Ecto neural progenitor cell (in vitro differentiated cells): Measurements from ENCODE around the gene ELOVL7.
"Not testable (repeated sequence)": the region's sequence is repeated elsewhere in the genome, so short reads cannot be mapped to it uniquely, and the experiment has no call there.

Source experiments
- DNase-seq: peaks from one replicate; pipeline ENCODE4 v3.0.0-alpha.2; 2018; ENCODE audit warnings: low spot score

ELOVL7 gene

DNA sequence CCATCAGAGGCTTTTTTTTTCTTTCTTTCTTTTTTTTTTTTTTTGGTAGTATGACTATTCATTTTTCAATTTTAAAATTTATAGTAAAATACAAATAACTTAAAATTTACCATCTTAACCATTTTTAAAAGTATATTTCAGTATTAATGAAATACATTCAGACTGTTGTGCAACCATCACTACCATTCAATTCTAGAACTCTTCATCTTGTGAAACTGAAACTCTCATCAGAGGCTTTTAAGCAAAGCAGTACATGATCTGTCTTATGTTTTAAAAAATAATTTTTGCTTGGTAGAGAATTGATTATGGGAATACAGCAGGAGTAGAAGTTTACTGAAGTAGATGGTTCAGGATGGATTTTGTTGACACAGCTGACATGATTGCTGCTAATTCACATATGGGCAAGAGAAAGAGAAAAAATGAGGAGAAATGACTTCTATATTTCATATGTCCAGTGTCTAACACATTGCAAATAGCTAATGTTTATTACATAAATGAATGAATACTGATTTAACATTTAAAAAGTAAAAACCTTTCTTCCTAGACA lies 13.4 kb downstream of the ELOVL7 start:
- no peak for DNase-seq

- DNase-seq: no peak
These were observed 14.4 kb downstream of the ELOVL7 start for GRCh38 chr5:60829490-60830266.

GRCh38 chr5:60827201-60827600 lies 16.9 kb downstream of the ELOVL7 start:
- no peak for DNase-seq

DNA sequence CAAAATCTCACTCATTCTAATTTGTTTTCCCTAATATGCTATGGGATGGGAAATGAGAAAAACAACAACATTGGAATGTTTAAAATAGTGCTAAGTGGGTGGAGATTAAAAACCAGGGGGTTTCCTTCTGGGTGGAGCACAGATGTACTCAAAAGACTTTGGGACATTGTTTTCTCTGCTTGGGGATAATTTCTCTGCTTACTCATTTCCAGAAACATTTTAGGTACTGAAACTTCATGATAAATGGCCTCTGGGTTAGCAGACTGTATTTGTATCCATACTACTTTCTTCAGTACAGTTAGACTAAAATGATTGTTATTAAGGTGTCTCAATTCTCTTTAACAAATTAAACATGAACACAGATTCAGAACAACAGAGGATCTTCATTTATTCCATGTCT lies 17.4 kb downstream of the ELOVL7 start:
- no peak for DNase-seq

GRCh38 chr5:60823574-60823973 lies 20.5 kb downstream of the ELOVL7 start:
- no peak for DNase-seq

DNA sequence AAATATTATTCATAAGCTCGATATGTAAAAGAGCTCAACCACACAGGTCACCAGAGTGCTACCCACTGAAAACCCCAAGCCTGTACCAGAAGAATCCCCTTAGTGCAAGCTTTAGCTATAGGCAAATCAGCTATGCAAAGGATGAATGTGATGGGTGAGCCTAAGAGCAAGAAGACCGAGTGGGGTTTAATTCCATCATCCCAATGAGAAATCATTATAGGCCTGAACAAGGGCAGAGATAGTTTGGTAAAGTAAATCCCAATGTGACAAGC lies 21.8 kb downstream of the ELOVL7 start:
- no peak for DNase-seq

DNA sequence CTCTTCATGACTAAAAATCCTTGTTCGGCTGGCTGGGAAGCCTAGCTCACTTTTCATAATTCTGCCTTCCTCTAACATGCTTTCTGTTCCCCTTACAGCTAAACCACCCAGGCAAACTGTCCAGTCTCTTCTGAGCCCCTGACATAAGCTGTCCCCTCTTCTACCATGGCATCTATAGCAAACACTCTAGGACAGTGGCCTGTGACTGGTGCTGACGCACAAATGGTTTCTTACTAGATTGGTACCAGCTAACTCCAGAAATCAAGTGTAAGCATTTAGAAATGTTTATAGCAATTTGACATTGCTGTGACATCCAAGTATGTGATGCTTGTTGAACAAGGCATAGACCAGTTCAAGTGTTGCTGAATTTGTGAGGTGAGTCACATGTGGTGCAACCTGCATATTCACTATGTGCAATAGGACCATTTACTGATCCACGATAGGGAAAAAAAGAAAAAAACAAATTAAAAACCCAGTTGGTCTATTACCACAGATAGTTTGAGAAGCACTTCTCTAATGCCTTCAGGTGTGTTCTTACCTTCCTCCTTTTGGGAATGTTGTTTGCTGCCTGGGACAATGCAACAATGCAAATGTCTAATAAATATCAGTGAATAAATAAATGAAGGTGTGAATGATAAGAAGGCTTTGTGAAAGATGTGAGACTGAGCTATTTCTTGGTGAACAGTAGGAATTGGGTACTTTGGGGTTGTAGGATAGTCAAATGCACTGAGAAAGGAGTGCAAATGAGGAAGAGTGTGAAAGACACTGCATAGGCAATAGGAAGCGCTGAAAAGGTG lies 22.4 kb downstream of the ELOVL7 start:
- DNase-seq: no peak

- no peak for DNase-seq
These were observed 23.2 kb downstream of the ELOVL7 start for GRCh38 chr5:60820593-60821487.

- not testable (repeated sequence) for DNase-seq
These were observed 27.9 kb downstream of the ELOVL7 start for GRCh38 chr5:60816138-60816537.

DNA sequence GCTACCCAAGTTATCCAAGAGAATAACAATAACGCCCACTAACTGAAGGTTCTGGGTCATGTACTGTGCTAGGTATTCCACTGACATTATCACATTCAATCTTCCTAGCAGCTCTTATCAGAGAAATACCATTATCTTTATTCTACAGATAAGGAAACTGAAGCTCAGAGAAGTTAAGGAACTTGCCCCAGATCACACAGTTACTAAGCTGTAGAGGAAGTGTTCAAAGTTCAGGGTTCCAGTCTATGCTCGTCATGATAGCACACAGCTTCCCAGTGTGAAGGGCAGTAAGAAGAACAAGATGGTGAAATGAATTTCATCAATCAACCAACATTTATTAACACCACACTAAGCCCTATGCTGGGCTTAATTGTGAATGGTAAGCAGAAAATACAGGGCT lies 29.6 kb downstream of the ELOVL7 start:
- no peak for DNase-seq

DNA sequence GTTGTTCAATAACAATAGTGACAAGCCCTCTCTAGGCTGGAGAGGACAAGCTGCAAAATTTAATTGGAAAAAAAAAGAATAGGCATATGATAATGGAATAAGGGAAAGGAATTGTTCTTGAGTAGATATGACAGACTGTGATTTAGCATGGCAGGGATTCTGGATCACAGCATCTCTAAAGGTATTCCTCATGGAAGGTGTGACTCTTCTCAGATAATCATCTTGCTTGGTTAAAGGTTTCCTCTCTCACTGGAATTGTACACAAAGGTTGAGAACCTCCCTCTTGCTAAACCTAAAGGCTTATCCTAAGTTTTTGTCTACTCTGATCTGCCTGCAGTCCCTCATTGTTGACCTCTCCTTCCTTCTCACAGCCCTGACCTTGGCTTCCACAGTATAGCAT lies 31.6 kb downstream of the ELOVL7 start:
- DNase-seq: no peak

- DNase-seq: no peak
These were observed 33.0 kb downstream of the ELOVL7 start for GRCh38 chr5:60811105-60811504.

GRCh38 chr5:60810438-60811085 lies 33.5 kb downstream of the ELOVL7 start:
- DNase-seq: no peak

DNA sequence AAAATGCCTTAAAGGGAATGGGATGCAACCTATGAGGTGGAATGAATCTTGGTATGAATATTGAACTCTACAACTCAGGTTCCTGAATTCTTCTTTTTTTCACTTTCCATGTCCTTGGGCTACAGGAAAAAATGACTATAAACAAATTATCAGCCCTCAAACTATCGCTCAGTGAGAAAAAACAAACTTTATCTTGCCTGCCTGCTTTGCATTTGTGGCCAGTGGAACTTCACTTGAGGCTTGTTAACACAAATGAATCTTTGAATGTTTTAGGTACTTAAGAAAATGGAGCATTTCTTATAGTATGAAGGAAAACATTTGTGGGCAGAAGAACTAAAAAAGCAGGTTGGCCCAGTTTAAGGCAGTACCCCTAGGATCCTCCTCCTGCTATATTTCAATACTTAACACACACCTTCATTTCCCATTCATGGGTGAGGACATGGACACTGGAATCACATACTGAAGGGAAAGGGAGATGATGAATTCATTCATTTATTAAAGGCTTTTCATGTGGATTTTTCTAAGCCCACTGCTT lies 34.1 kb downstream of the ELOVL7 start:
- no peak for DNase-seq

GRCh38 chr5:60806591-60807243 lies 37.4 kb downstream of the ELOVL7 start:
- DNase-seq: no peak

GRCh38 chr5:60805463-60805862 lies 38.6 kb downstream of the ELOVL7 start:
- no peak for DNase-seq

DNA sequence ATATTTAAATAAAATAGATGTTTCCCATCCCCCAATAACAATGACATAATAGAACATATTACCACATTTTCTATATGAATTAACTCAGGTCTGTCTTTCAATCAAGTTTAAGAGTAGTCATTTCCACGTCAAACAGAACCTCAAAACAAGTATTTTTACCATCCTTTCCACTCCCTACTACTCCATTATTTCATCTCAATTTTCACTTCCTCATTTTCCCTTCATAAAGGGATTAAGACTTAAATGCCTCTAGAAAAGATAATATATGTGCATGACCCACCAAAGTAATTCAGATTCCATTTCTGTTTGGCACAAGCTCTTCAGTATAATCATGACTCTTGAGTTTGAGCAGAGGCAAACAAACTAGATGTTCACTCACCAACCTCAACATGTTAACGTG lies 40.4 kb downstream of the ELOVL7 start:
- no peak for DNase-seq

- no peak for DNase-seq
These were observed 41.1 kb downstream of the ELOVL7 start for GRCh38 chr5:60802986-60803385.

DNA sequence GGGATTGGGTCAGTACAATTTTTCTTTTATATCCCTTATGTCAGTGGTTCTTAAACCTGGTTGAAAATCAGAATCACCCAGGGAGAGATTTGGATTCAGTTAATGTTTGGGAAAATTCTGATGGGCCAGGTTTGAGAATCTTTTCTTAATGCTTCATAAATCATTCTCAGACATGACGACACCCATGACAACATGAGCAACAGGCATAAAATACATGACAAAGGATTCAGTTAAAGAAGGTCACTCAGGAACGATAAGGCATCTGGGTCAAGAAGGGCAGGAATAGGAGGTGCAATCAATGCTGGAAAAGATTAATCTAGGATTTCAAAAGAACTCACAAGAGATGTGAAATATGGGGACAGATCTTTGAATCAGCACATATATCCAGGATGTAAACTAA lies 41.8 kb downstream of the ELOVL7 start:
- no peak for DNase-seq

GRCh38 chr5:60797482-60798153 lies 46.5 kb downstream of the ELOVL7 start:
- DNase-seq: no peak
